K562 (cell line): ENCODE results near the gene SPOCK2. TPM values are rescaled to one million over a fixed set of nuclear protein-coding genes. Genes with fewer than 3 reads are reported as not detected.

Source experiments
- ATAC-seq: fragments of 200-7000 bp; cut with Tn5 transposase; 3 replicates; pipeline ENCODE4 v1.9.1; 2020; ENCODE audit warnings: moderate library complexity
- BruUV-seq: library from RNA; stranded (reverse); fragments of 400-500 nt; replicated peaks from 2 replicates; lab custom pipeline; 2021; lab: Mats Ljungman, UMichigan
- CTCF ChIA-PET: fragments of 300-600 bp; formaldehyde crosslinking; extraction: SDS; loops from one replicate; lab custom pipeline; 2021; ENCODE audit warnings: low intra/inter-chr PET ratio; lab: Yijun Ruan, JAX
- POLR2A ChIA-PET: fragments of 300-600, 350-650 bp; sonication (Branson Sonifier 250); formaldehyde crosslinking; extraction: SDS; loops from one replicate; lab custom pipeline; 2021; ENCODE audit warnings: antibody characterized with exemption, inconsistent platforms; lab: Yijun Ruan, JAX
- DNase-seq, 4 experiments: peaks; one replicate each; pipeline versions ENCODE4 v3.0.0 to v3.0.0-alpha.2; 2011 to 2018; ENCODE audit warnings: low spot score in 3 of 4, mixed read lengths in 3 of 4; ENCODE audit errors: extremely low read depth in 1 of 4
- FAIRE-seq: peaks from 2 replicates; lab custom pipeline; 2011; peaks lifted over from hg19 to GRCh38; lab: Jason Lieb, UNC
- H2AFZ ChIP-seq: 2 replicates; pipeline ENCODE4 v1.6.0; 2011; ENCODE audit warnings: low read depth, low read length, control low read depth, inconsistent platforms
- H3K27ac ChIP-seq: fragments of 200-600 bp; 3 replicates; pipeline ENCODE4 v1.8.0; 2011; ENCODE audit warnings: low read depth, mild to moderate bottlenecking, control low read depth, inconsistent platforms, low read length, moderate library complexity, mixed read lengths; ENCODE audit errors: extremely low read depth
- H3K27me3 ChIP-seq, 2 experiments: fragments of 300-600 bp in 1 of 2; 2 replicates in 1 of 2; 3 replicates in 1 of 2; pipeline versions ENCODE4 v1.6.0 to v1.8.0; 2011; ENCODE audit warnings: inconsistent platforms in 2 of 2, low read length in 2 of 2, mild to moderate bottlenecking in 1 of 2, mixed read lengths in 1 of 2, moderate library complexity in 1 of 2; ENCODE audit not compliant: control insufficient read depth in 2 of 2, insufficient read depth in 2 of 2
- H3K36me3 ChIP-seq: fragments of 300-600 bp; 3 replicates; pipeline ENCODE4 v1.8.0; 2011; ENCODE audit warnings: mild to moderate bottlenecking, low read length, inconsistent platforms; ENCODE audit not compliant: control insufficient read depth, insufficient read depth
- H3K4me1 ChIP-seq, 2 experiments: fragments of 200-600 bp in 1 of 2; replicated peaks in 1 of 2; 2 replicates in 1 of 2; 3 replicates in 1 of 2; pipeline versions ENCODE4 v1.5.1 to v1.8.0; 2011; ENCODE audit warnings: inconsistent platforms in 2 of 2, low read length in 2 of 2, mild to moderate bottlenecking in 1 of 2, mixed read lengths in 1 of 2, moderate library complexity in 1 of 2; ENCODE audit not compliant: control insufficient read depth in 2 of 2, insufficient read depth in 2 of 2
- H3K4me2 ChIP-seq: 2 replicates; pipeline ENCODE4 v1.6.1; 2011; ENCODE audit warnings: low read length, control low read depth, inconsistent platforms, mixed read lengths; ENCODE audit not compliant: insufficient read depth
- H3K4me3 ChIP-seq: fragments of 200-600 bp; sonication (generic), shearing (Covaris generic); 2 replicates; pipeline ENCODE4 v1.5.1; 2016; ENCODE audit warnings: control low read depth, inconsistent platforms
- H3K79me2 ChIP-seq: fragments of 200-600 bp; 3 replicates; pipeline ENCODE4 v1.8.0; 2011; ENCODE audit warnings: low read length, inconsistent platforms; ENCODE audit not compliant: control insufficient read depth, insufficient read depth
- H3K9ac ChIP-seq, 2 experiments: 2 replicates each; pipeline versions ENCODE4 v1.6.0 to v1.6.1; 2011; ENCODE audit warnings: low read depth in 2 of 2, low read length in 2 of 2, control low read depth in 1 of 2, inconsistent platforms in 1 of 2, mild to moderate bottlenecking in 1 of 2, mixed read lengths in 1 of 2; ENCODE audit not compliant: insufficient read depth in 1 of 2
- H3K9me1 ChIP-seq: one replicate; pipeline ENCODE4 v1.6.0; 2011; ENCODE audit warnings: inconsistent platforms, mild to moderate bottlenecking, low read length, moderate library complexity; ENCODE audit not compliant: control insufficient read depth, insufficient read depth
- H3K9me3 ChIP-seq: replicated peaks from 2 replicates; pipeline ENCODE4 v1.5.1; 2011; ENCODE audit warnings: low read depth, low read length, inconsistent platforms; ENCODE audit not compliant: control insufficient read depth, insufficient read depth
- H4K20me1 ChIP-seq: replicated peaks from 2 replicates; pipeline ENCODE4 v1.6.1; 2011; ENCODE audit warnings: low read length, inconsistent platforms, mixed read lengths; ENCODE audit not compliant: control insufficient read depth, insufficient read depth
- ATF3 ChIP-seq, 2 experiments: fragments of 450-650 bp in 1 of 2; sonication (generic) in 1 of 2; formaldehyde crosslinking in 1 of 2; IDR thresholded peaks in 1 of 2; conservative IDR thresholded peaks in 1 of 2; 2 replicates each; pipeline versions ENCODE4 v1.6.1 to v1.8.1; 2016 to 2023; ENCODE audit warnings: mild to moderate bottlenecking in 2 of 2, moderate library complexity in 2 of 2, inconsistent platforms in 1 of 2, missing genetic modification reagents in 1 of 2
- FOSL1 ChIP-seq: fragments of 200-800 bp; sonication (Bioruptor generic); conservative IDR thresholded peaks from 2 replicates; pipeline ENCODE4 v1.6.1; 2016; ENCODE audit warnings: missing genetic modification characterization, missing compliant biosample characterization
- FOXK2 ChIP-seq, 2 experiments: fragments of 450-650 bp; IDR thresholded peaks in 1 of 2; conservative IDR thresholded peaks in 1 of 2; 2 replicates each; pipeline ENCODE4 v1.6.1; 2016; ENCODE audit warnings: low read depth in 2 of 2, mild to moderate bottlenecking in 1 of 2
- JUN ChIP-seq, 2 experiments: sonication (generic) in 1 of 2; formaldehyde crosslinking in 1 of 2; IDR thresholded peaks; 2 replicates each; pipeline versions ENCODE4 v1.6.1 to v1.8.0; 2012 to 2022; ENCODE audit warnings: borderline replicate concordance in 2 of 2, mild to moderate bottlenecking in 2 of 2, improper control_type of control experiment in 1 of 2, low read depth in 1 of 2, low read length in 1 of 2, missing genetic modification reagents in 1 of 2
- L3MBTL2 ChIP-seq: fragments of 450-650 bp; IDR thresholded peaks from 2 replicates; pipeline ENCODE4 v1.6.1; 2016; ENCODE audit warnings: mild to moderate bottlenecking, moderate library complexity
- LARP7 ChIP-seq: fragments of 450-650 bp; IDR thresholded peaks from 2 replicates; pipeline ENCODE4 v1.6.1; 2016
- MLX ChIP-seq, 2 experiments: fragments of 450-650 bp in 1 of 2; sonication (generic) in 1 of 2; formaldehyde crosslinking; conservative IDR thresholded peaks; 2 replicates each; pipeline versions ENCODE4 v1.4.0 to v1.8.1; 2020 to 2022; ENCODE audit warnings: mild to moderate bottlenecking in 1 of 2, missing genetic modification reagents in 1 of 2
- NFRKB ChIP-seq: fragments of 450-650 bp; IDR thresholded peaks from 2 replicates; pipeline ENCODE4 v1.6.1; 2016; ENCODE audit warnings: low read depth
- PKNOX1 ChIP-seq: fragments of 450-650 bp; IDR thresholded peaks from 2 replicates; pipeline ENCODE4 v1.6.1; 2016
- SAP30 ChIP-seq: fragments of 200-600 bp; sonication (generic); IDR thresholded peaks from 2 replicates; pipeline ENCODE4 v1.6.1; 2012; ENCODE audit warnings: borderline replicate concordance, low read depth, mild to moderate bottlenecking, moderate library complexity, low read length, control low read depth, inconsistent platforms; ENCODE audit not compliant: insufficient read depth, poor library complexity, severe bottlenecking
- SRF ChIP-seq, 2 experiments: fragments of 250-450, 450-650 bp in 1 of 2; sonication (Bioruptor Pico) in 1 of 2; sonication (generic) in 1 of 2; formaldehyde crosslinking; IDR thresholded peaks; 2 replicates each; pipeline versions ENCODE4 v1.5.0 to v1.5.1; 2020 to 2022; ENCODE audit warnings: mild to moderate bottlenecking in 1 of 2, missing genetic modification reagents in 1 of 2
- ZNF274 ChIP-seq: IDR thresholded peaks from 2 replicates; pipeline ENCODE4 v1.6.1; 2011; ENCODE audit warnings: low read depth, mild to moderate bottlenecking, low read length, moderate library complexity, borderline replicate concordance
- WGBS: fragments of 100-300 bp; shearing (Covaris generic); methylation state at CpG from one replicate; pipeline ENCODE4 v1.1.6; 2016; ENCODE audit warnings: low coverage, mixed read lengths; ENCODE audit not compliant: insufficient coverage; ENCODE audit errors: missing lambda C conversion rate; 5-methylcytosine and 5-hydroxymethylcytosine counted together
- in situ Hi-C: fragments of 300-500 bp; cut with MboI; formaldehyde crosslinking; loops from 4 replicates; pipeline ENCODE4 v1.15.0; 2018; ENCODE audit warnings: inconsistent platforms, mixed read lengths
- intact Hi-C: fragments of 100-400 bp; cut with micrococcal nuclease; formaldehyde crosslinking; loops from 2 replicates; pipeline ENCODE4 v1.14.2; 2022
- polyA plus RNA-seq, 8 experiments: library from polyadenylated mRNA; depleted of rRNA in 4 of 8; stranded (reverse) in 5 of 8; unstranded in 3 of 8; fragments of >200 nt; fragmentation: Nextera tagmentation in 2 of 8; fragmentation: Illumina TruSeq in 1 of 8; extraction: Ambion mirVana in 2 of 8; extraction: Trizol in 1 of 8; gene quantifications; 2 replicates each; pipeline versions ENCODE4 v1.2.1 to v1.2.3, GENCODE V29; 2011 to 2014; ENCODE audit warnings: inconsistent platforms in 1 of 8, missing spikeins in 1 of 8
- total RNA-seq, 7 experiments: library from RNA; depleted of rRNA in 6 of 7; stranded (reverse); fragments of >200 nt in 6 of 7; fragmentation: Illumina TruSeq in 2 of 7; extraction: Trizol in 2 of 7; gene quantifications; 2 replicates each; pipeline versions ENCODE4 v1.2.1 to v1.2.3, GENCODE V29; 2011 to 2021; ENCODE audit warnings: low replicate concordance in 1 of 7

The SPOCK2 gene
- total and polyA plus RNA-seq, 9 of the 15 experiments (the other 6 are each of a cell fraction or from before 2014, with no cell fraction given) = 0.04 to 0.86 (median 0.11) TPM; not detected in 2

GRCh38 chr10:72063703-72064391 lies 24.5 kb downstream of the SPOCK2 start:
- intact Hi-C loops = loop anchor here (5.0 kb wide), 1 partner anchor 263 kb away; no protein-coding TSS in a partner anchor
- Histone ChIP-seq H3K27me3 (peaks cover 8 to 25% of the 10 kb centered on the region in 2 experiments; a peak in 4 of 5 replicates), H2AFZ (no peak overlapping the region), H3K27ac (no peak overlapping the region), H3K36me3 (no peaks in the 10 kb centered on the region), H3K4me3 (no peak overlapping the region), H4K20me1 (no peaks in the 10 kb centered on the region), H3K79me2 (no peaks in the 10 kb centered on the region), H3K9me1 (no peaks in the 10 kb centered on the region), H3K9ac (peak overlapping the region in 1 of 2 experiments; percentile 46; a peak in 1 of 4 replicates), H3K4me1 (peaks cover 3 to 33% of the 10 kb centered on the region in 2 experiments; a peak in 3 of 5 replicates), H3K4me2 (no peak overlapping the region)
- ATAC-seq (peak; percentile 25; the same call in 2 of the 3 replicates), FAIRE-seq (no peak)
- ChIA-PET CTCF (no interaction called here), POLR2A (interaction anchor here (0.7 to 2.0 kb wide), 5 partner anchors 20 to 321 kb away, joined by 3 to 6 read pairs (median 4); partner anchors contain the start of gene DDIT4)
- BruUV-seq = no TSS peak
- whole genome bisulfite sequencing = 28% methylated on average over 9 of the region's 9 CpGs
- TF ChIP-seq SAP30 = no peak
- TF ChIP-seq FOXK2 (conservative IDR thresholded peaks at IDR 0.05 in 1 of 2, IDR thresholded peaks at IDR 0.05 in 1 of 2; ENCODE audit: low read depth in 2 of 2) = 0 out of 4 replicates have a peak, but pooled peaks of 1 of the 2 experiments have one; percentile 20
- peak; percentile 50; the same call in 1 of the 2 replicates for TF ChIP-seq ATF3 (IDR thresholded peaks at IDR 0.05)
- TF ChIP-seq ATF3 (CRISPR knock-in tag; conservative IDR thresholded peaks at IDR 0.05) = no peak
- no peak for TF ChIP-seq NFRKB
- peak; percentile 74 for TF ChIP-seq FOSL1 (tag)
- no peak for TF ChIP-seq ZNF274
- peak; percentile 48; the same call in 1 of the 2 replicates for TF ChIP-seq L3MBTL2
- 0 out of 2 replicates have a peak, but pooled peaks have one; percentile 12 for TF ChIP-seq JUN (IDR thresholded peaks at IDR 0.05; ENCODE audit: borderline replicate concordance, low read depth, low read length)
- TF ChIP-seq JUN (CRISPR knock-in tag; IDR thresholded peaks at IDR 0.05; ENCODE audit: borderline replicate concordance) = no peak
- TF ChIP-seq MLX (CRISPR knock-in tag; conservative IDR thresholded peaks at IDR 0.05) = no peak
- TF ChIP-seq SRF (CRISPR knock-in tag; IDR thresholded peaks at IDR 0.05) = 0 out of 4 replicates have a peak, but pooled peaks of 1 of the 2 experiments have one; percentile 6
- peak; percentile 78 for TF ChIP-seq PKNOX1
- no peak for TF ChIP-seq LARP7
- TF ChIP-seq, all 486 proteins: peak for 7
- peak in 1 of 4 experiments; percentile 31 for DNase-seq
- H3K9me3 ChIP-seq = no peaks in the 10 kb centered on the region
- in situ Hi-C loops = loop anchor here (10.0 kb wide), 1 partner anchor 271 kb away; no protein-coding TSS in a partner anchor
